ENCODE results near the gene PTPRT. TPM values are rescaled to one million over a fixed set of nuclear protein-coding genes. Genes with fewer than 3 reads are reported as not detected.

Gene PTPRT
- total and polyA plus RNA-seq, 2 of the 13 experiments (the other 11 are each of a cell fraction or from before 2014, with no cell fraction given) = under 0.01 to 0.09 TPM

DNA sequence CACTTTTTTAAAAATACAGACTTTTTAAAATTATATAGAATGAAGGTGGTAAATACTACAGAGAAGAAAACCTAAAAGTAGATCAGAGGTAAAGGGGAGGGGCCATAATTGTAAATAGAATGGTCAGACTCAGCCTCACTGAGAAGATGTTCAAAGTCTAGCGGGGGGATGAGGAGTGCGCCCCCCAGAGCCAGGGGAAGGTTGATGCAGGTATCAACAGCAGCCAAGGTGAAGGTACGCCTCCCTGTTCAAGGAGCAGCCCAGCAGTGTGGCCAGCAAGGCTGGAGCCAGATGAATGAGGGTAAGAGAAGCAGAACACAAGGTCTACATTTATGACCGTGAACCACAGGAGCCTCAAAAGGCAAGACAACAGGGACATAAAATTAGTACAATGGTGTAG lies 204.1 kb downstream of the PTPRT start:
- POLR2A ChIA-PET = no interaction called here
- no peak for ATAC-seq
- H3K27me3 ChIP-seq (ENCODE audit: control insufficient read depth in 1 of 2, insufficient read depth in 2 of 2, low read length in 2 of 2) = no peaks in the 10 kb centered on the region
- no peaks in the 10 kb centered on the region for H3K36me3 ChIP-seq (replicated peaks in 1 of 2; ENCODE audit: control insufficient read depth in 1 of 2, insufficient read depth in 2 of 2, low read length in 2 of 2)
- TF ChIP-seq, protein P1, sequence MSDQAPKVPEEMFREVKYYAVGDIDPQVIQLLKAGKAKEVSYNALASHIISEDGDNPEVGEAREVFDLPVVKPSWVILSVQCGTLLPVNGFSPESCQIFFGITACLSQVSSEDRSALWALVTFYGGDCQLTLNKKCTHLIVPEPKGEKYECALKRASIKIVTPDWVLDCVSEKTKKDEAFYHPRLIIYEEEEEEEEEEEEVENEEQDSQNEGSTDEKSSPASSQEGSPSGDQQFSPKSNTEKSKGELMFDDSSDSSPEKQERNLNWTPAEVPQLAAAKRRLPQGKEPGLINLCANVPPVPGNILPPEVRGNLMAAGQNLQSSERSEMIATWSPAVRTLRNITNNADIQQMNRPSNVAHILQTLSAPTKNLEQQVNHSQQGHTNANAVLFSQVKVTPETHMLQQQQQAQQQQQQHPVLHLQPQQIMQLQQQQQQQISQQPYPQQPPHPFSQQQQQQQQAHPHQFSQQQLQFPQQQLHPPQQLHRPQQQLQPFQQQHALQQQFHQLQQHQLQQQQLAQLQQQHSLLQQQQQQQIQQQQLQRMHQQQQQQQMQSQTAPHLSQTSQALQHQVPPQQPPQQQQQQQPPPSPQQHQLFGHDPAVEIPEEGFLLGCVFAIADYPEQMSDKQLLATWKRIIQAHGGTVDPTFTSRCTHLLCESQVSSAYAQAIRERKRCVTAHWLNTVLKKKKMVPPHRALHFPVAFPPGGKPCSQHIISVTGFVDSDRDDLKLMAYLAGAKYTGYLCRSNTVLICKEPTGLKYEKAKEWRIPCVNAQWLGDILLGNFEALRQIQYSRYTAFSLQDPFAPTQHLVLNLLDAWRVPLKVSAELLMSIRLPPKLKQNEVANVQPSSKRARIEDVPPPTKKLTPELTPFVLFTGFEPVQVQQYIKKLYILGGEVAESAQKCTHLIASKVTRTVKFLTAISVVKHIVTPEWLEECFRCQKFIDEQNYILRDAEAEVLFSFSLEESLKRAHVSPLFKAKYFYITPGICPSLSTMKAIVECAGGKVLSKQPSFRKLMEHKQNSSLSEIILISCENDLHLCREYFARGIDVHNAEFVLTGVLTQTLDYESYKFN (CRISPR knock-in tag; conservative IDR thresholded peaks at IDR 0.05) = no peak
- TF ChIP-seq ONECUT2 (CRISPR knock-in tag; IDR thresholded peaks at IDR 0.05) (no peak), SETDB1 (CRISPR knock-in tag; IDR thresholded peaks at IDR 0.05; ENCODE audit: borderline replicate concordance) (no peak), ZFP1 (CRISPR knock-in tag; IDR thresholded peaks at IDR 0.05) (no peak), ZNF296 (CRISPR knock-in tag; conservative IDR thresholded peaks at IDR 0.05) (no peak), ZNF382 (CRISPR knock-in tag; IDR thresholded peaks at IDR 0.05; ENCODE audit: borderline replicate concordance) (no peak), ZNF780A (CRISPR knock-in tag; IDR thresholded peaks at IDR 0.05) (no peak), ZNF33B (CRISPR knock-in tag; IDR thresholded peaks at IDR 0.05) (no peak), ZNF331 (CRISPR knock-in tag; IDR thresholded peaks at IDR 0.05) (no peak), SKI (IDR thresholded peaks at IDR 0.05; ENCODE audit: partially characterized antibody) (no peak)
- TF ChIP-seq, protein P2, sequence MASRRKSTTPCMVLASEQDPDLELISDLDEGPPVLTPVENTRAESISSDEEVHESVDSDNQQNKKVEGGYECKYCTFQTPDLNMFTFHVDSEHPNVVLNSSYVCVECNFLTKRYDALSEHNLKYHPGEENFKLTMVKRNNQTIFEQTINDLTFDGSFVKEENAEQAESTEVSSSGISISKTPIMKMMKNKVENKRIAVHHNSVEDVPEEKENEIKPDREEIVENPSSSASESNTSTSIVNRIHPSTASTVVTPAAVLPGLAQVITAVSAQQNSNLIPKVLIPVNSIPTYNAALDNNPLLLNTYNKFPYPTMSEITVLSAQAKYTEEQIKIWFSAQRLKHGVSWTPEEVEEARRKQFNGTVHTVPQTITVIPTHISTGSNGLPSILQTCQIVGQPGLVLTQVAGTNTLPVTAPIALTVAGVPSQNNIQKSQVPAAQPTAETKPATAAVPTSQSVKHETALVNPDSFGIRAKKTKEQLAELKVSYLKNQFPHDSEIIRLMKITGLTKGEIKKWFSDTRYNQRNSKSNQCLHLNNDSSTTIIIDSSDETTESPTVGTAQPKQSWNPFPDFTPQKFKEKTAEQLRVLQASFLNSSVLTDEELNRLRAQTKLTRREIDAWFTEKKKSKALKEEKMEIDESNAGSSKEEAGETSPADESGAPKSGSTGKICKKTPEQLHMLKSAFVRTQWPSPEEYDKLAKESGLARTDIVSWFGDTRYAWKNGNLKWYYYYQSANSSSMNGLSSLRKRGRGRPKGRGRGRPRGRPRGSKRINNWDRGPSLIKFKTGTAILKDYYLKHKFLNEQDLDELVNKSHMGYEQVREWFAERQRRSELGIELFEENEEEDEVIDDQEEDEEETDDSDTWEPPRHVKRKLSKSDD (CRISPR knock-in tag; IDR thresholded peaks at IDR 0.05; ENCODE audit: low read depth) = no peak
- TF ChIP-seq, protein P3, sequence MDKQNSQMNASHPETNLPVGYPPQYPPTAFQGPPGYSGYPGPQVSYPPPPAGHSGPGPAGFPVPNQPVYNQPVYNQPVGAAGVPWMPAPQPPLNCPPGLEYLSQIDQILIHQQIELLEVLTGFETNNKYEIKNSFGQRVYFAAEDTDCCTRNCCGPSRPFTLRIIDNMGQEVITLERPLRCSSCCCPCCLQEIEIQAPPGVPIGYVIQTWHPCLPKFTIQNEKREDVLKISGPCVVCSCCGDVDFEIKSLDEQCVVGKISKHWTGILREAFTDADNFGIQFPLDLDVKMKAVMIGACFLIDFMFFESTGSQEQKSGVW (CRISPR knock-in tag; IDR thresholded peaks at IDR 0.05; ENCODE audit: borderline replicate concordance) = no peak
- TF ChIP-seq, protein P4, sequence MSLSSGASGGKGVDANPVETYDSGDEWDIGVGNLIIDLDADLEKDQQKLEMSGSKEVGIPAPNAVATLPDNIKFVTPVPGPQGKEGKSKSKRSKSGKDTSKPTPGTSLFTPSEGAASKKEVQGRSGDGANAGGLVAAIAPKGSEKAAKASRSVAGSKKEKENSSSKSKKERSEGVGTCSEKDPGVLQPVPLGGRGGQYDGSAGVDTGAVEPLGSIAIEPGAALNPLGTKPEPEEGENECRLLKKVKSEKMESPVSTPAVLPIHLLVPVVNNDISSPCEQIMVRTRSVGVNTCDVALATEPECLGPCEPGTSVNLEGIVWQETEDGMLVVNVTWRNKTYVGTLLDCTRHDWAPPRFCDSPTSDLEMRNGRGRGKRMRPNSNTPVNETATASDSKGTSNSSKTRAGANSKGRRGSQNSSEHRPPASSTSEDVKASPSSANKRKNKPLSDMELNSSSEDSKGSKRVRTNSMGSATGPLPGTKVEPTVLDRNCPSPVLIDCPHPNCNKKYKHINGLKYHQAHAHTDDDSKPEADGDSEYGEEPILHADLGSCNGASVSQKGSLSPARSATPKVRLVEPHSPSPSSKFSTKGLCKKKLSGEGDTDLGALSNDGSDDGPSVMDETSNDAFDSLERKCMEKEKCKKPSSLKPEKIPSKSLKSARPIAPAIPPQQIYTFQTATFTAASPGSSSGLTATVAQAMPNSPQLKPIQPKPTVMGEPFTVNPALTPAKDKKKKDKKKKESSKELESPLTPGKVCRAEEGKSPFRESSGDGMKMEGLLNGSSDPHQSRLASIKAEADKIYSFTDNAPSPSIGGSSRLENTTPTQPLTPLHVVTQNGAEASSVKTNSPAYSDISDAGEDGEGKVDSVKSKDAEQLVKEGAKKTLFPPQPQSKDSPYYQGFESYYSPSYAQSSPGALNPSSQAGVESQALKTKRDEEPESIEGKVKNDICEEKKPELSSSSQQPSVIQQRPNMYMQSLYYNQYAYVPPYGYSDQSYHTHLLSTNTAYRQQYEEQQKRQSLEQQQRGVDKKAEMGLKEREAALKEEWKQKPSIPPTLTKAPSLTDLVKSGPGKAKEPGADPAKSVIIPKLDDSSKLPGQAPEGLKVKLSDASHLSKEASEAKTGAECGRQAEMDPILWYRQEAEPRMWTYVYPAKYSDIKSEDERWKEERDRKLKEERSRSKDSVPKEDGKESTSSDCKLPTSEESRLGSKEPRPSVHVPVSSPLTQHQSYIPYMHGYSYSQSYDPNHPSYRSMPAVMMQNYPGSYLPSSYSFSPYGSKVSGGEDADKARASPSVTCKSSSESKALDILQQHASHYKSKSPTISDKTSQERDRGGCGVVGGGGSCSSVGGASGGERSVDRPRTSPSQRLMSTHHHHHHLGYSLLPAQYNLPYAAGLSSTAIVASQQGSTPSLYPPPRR (CRISPR knock-in tag; IDR thresholded peaks at IDR 0.05; ENCODE audit: borderline replicate concordance) = no peak
- no TSS peak for BruUV-seq (replicated peaks)
- DNase-seq (ENCODE audit: low spot score) = no peak
- H3K27ac ChIP-seq (ENCODE audit: extremely low read length, insufficient read depth, low read length) = no peak overlapping the region
- in situ Hi-C loops (cut with HindIII; ENCODE audit: extremely low pct_ligation_motif_present, low pct_unique_long_range_greater_than_20kb) (no loop called here), intact Hi-C loops (cut with micrococcal nuclease; ENCODE audit: unreplicated experiment) (no loop called here)
- no peaks in the 10 kb centered on the region for H4K20me1 ChIP-seq (ENCODE audit: insufficient read depth, low read length)
- H3K79me2 ChIP-seq (ENCODE audit: insufficient read depth, low read length) = no peaks in the 10 kb centered on the region
- no peak overlapping the region for H3K4me3 ChIP-seq (replicated peaks in 1 of 3; ENCODE audit: insufficient read depth in 1 of 3, low read depth in 2 of 3, low read length in 3 of 3)
- no peaks in the 10 kb centered on the region for H3K4me1 ChIP-seq (ENCODE audit: insufficient read depth, low read length)
- H2AFZ ChIP-seq (ENCODE audit: low read length) = no peak overlapping the region
- H3K4me2 ChIP-seq (ENCODE audit: low read depth, low read length) = no peak overlapping the region
- CTCF ChIA-PET (ENCODE audit: low intra/inter-chr PET ratio, low total read pairs) = no interaction called here
- no peak overlapping the region for H3K9ac ChIP-seq (ENCODE audit: insufficient read depth, low read depth, low read length)
- no peaks in the 10 kb centered on the region for H3K9me3 ChIP-seq (ENCODE audit: low read length)
- WGBS (ENCODE audit: low lambda C conversion rate) = 43% methylated on average over 4 of the region's 4 CpGs
- FAIRE-seq = no peak
